IPS-20b (cell line): ENCODE data around the gene PER2.

Experiments
- H3K27ac ChIP-seq: one replicate; pipeline ENCODE4 v1.5.1; 2013; ENCODE audit warnings: low read length
- H3K27me3 ChIP-seq: 2 replicates; pipeline ENCODE4 v1.6.1; 2013; ENCODE audit warnings: mild to moderate bottlenecking, low read length, inconsistent platforms; ENCODE audit not compliant: insufficient read depth
- H3K36me3 ChIP-seq: 2 replicates; pipeline ENCODE4 v1.6.1; 2013; ENCODE audit warnings: low read depth, mild to moderate bottlenecking, inconsistent platforms, low read length, moderate library complexity; ENCODE audit not compliant: insufficient read depth
- H3K4me1 ChIP-seq: 2 replicates; pipeline ENCODE4 v1.6.1; 2013; ENCODE audit warnings: mild to moderate bottlenecking, control low read depth, inconsistent platforms, low read length, moderate library complexity; ENCODE audit not compliant: insufficient read depth
- H3K4me3 ChIP-seq: 2 replicates; pipeline ENCODE4 v1.5.1; 2013; ENCODE audit warnings: mild to moderate bottlenecking, low read length, inconsistent platforms
- H3K9ac ChIP-seq: 2 replicates; pipeline ENCODE4 v1.6.1; 2013; ENCODE audit warnings: low read depth, mild to moderate bottlenecking, inconsistent platforms, low read length, moderate library complexity
- H3K9me3 ChIP-seq: 2 replicates; pipeline ENCODE4 v1.6.1; 2013; ENCODE audit warnings: mild to moderate bottlenecking, low read depth, low read length, inconsistent platforms; ENCODE audit not compliant: insufficient read depth

Gene PER2

GRCh38 chr2:238230699-238231098, 57.7 kb downstream of the PER2 start:
- H3K9ac ChIP-seq = no peak overlapping the region; the same call in 1 of the 2 replicates
- H3K4me3 ChIP-seq = peak overlapping the region; percentile 70
- H3K27ac ChIP-seq = no peak overlapping the region
- no peaks in the 10 kb centered on the region for H3K9me3 ChIP-seq
- peaks cover 59% of the 10 kb centered on the region for H3K27me3 ChIP-seq
- H3K4me1 ChIP-seq = no peaks in the 10 kb centered on the region
- H3K36me3 ChIP-seq = no peaks in the 10 kb centered on the region

DNA sequence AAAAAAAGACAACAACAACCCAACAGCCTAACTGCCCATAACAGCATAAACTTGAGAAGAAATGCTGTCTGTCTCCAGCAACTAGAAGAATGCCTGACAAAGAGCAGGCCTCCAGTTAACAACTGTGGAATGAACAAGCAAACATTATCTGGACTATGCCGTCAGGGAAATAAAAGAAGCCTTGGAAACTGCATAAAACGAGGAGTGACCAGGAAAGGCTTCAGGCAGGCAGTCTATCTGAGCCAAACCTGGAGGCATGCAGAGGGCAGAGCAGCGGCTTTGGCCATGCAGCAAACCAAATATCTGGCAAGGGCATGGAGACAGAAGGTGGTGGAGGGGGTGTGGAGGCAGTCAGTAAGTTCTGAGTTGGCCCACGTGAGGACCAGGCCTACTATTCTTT, 59.7 kb downstream of the PER2 start:
- Histone ChIP-seq H3K36me3 (no peaks in the 10 kb centered on the region), H3K9ac (no peak overlapping the region)

DNA sequence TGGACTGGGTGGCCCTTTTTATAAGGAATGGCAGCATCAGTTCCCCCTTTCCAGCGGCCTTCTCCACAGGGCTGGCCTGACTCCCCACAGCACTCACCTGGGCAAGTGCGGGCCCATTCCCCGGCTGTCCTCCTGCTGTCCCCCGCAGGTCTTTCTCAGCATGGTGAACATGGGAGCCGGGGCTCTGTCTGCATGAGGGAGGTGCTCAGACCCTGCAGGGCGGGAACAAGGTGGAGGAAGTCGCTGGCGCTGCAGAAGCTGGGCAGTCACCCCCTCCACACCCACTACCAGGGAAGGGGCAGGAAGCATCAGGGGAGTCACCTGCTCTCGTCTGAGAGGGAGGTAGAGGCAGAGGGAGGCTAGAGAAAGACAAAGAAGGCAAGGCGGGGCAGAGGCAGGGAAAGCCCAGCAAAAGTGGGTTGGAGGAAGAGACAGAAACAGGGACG, 60.8 kb downstream of the PER2 start:
- peaks cover 45% of the 10 kb centered on the region for H3K27me3 ChIP-seq
- H3K4me1 ChIP-seq = no peaks in the 10 kb centered on the region
- no peaks in the 10 kb centered on the region for H3K9me3 ChIP-seq
- no peak overlapping the region for H3K27ac ChIP-seq
- no peak overlapping the region for H3K9ac ChIP-seq
- H3K4me3 ChIP-seq = no peak overlapping the region
- H3K36me3 ChIP-seq = no peaks in the 10 kb centered on the region

More for the DNA sequence above, 59.7 kb downstream of the PER2 start:
- no peak overlapping the region for H3K27ac ChIP-seq
- no peaks in the 10 kb centered on the region for H3K4me1 ChIP-seq
- H3K27me3 ChIP-seq = peaks cover 47% of the 10 kb centered on the region
- no peak overlapping the region for H3K4me3 ChIP-seq
- no peaks in the 10 kb centered on the region for H3K9me3 ChIP-seq

DNA sequence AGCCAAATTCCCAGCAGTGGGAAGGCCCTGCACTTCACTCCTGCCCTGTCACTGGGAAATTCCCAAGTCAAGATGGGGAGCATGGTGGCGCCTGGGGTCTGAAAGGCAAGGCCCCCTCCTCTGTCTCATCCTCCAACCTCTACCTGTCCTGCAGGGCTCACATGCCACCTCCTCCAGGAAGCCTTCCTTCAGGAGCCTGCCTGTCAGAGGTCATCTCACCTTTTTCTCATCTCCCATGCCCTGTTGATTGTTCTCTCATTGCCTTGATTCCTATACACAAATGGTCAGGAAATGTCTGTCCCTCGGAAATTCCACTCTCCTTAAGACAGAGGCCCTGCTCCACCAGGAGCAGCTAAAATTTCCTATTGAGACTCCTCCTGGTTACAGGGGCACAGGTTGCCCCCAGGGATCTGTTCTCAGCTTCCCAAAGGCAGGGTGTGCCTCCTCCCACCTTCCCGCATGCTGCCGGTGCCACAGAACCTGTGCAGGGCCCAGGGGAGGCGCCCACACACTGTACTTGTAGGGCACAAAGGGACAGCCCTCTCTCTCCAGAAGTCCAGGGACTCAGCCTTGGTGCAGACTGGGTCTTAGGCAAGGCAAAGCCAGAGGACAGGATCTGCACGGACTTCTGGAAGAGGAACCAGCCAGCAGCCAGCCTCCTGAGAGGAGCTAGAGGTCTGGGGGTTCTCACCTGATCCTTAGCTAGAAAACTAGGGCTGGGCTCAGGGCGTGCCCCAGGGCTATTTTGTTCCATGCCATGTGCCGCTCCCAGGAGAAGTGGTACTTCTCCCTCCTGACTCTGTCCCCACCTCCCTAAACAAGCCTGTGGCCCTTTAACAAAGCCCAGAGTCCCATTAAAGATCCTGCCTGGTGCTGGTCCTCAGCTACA, 61.5 kb downstream of the PER2 start:
- Histone ChIP-seq H3K4me1 (no peaks in the 10 kb centered on the region), H3K27me3 (peaks cover 39% of the 10 kb centered on the region), H3K27ac (no peak overlapping the region), H3K9ac (no peak overlapping the region), H3K36me3 (no peaks in the 10 kb centered on the region), H3K4me3 (no peak overlapping the region), H3K9me3 (no peaks in the 10 kb centered on the region)

GRCh38 chr2:238225911-238226697, 62.3 kb downstream of the PER2 start:
- Histone ChIP-seq H3K27me3 (peaks cover 30% of the 10 kb centered on the region), H3K9me3 (no peaks in the 10 kb centered on the region), H3K36me3 (no peaks in the 10 kb centered on the region)

GRCh38 chr2:238225121-238225520, 63.3 kb downstream of the PER2 start:
- Histone ChIP-seq H3K9ac (no peak overlapping the region), H3K9me3 (no peaks in the 10 kb centered on the region), H3K27ac (no peak overlapping the region), H3K27me3 (peaks cover 21% of the 10 kb centered on the region), H3K4me3 (no peak overlapping the region), H3K4me1 (no peaks in the 10 kb centered on the region), H3K36me3 (no peaks in the 10 kb centered on the region)

More at GRCh38 chr2:238225911-238226697, 62.3 kb downstream of the PER2 start:
- no peak overlapping the region for H3K27ac ChIP-seq
- no peak overlapping the region for H3K4me3 ChIP-seq
- H3K9ac ChIP-seq = no peak overlapping the region
- H3K4me1 ChIP-seq = no peaks in the 10 kb centered on the region

GRCh38 chr2:238224356-238225035, 63.9 kb downstream of the PER2 start:
- no peak overlapping the region for H3K9ac ChIP-seq
- no peaks in the 10 kb centered on the region for H3K4me1 ChIP-seq
- H3K36me3 ChIP-seq = no peaks in the 10 kb centered on the region
- no peak overlapping the region for H3K4me3 ChIP-seq
- no peaks in the 10 kb centered on the region for H3K9me3 ChIP-seq
- H3K27ac ChIP-seq = no peak overlapping the region
- H3K27me3 ChIP-seq = peaks cover 14% of the 10 kb centered on the region

- no peaks in the 10 kb centered on the region; the same call in 1 of the 2 replicates for H3K27me3 ChIP-seq
- H3K27ac ChIP-seq = no peak overlapping the region
- H3K9ac ChIP-seq = no peak overlapping the region
- H3K9me3 ChIP-seq = no peaks in the 10 kb centered on the region
- H3K4me3 ChIP-seq = no peak overlapping the region
- no peaks in the 10 kb centered on the region for H3K36me3 ChIP-seq
- peaks cover 3% of the 10 kb centered on the region; the same call in 1 of the 2 replicates for H3K4me1 ChIP-seq
Observed at GRCh38 chr2:238220892-238221521, 67.4 kb downstream of the PER2 start.

- Histone ChIP-seq H3K9me3 (no peaks in the 10 kb centered on the region), H3K4me3 (no peak overlapping the region), H3K4me1 (peaks cover 3% of the 10 kb centered on the region; the same call in 1 of the 2 replicates), H3K36me3 (no peaks in the 10 kb centered on the region), H3K27me3 (no peaks in the 10 kb centered on the region; the same call in 1 of the 2 replicates), H3K9ac (no peak overlapping the region), H3K27ac (no peak overlapping the region)
Observed at GRCh38 chr2:238220274-238220891, 68.0 kb downstream of the PER2 start.

- no peak overlapping the region for H3K9ac ChIP-seq
- H3K4me1 ChIP-seq = peaks cover 3% of the 10 kb centered on the region; the same call in 1 of the 2 replicates
- no peaks in the 10 kb centered on the region for H3K9me3 ChIP-seq
- no peak overlapping the region for H3K4me3 ChIP-seq
- no peak overlapping the region for H3K27ac ChIP-seq
- H3K27me3 ChIP-seq = no peaks in the 10 kb centered on the region; the same call in none of the 2 replicates
- no peaks in the 10 kb centered on the region for H3K36me3 ChIP-seq
Observed at GRCh38 chr2:238216651-238217184, 71.7 kb downstream of the PER2 start.
